HepG2 (cell line): ENCODE measurements around the gene CBL. TPM values are rescaled to one million over a fixed set of nuclear protein-coding genes. Genes with fewer than 3 reads are reported as not detected.

Experiments
- ATF1 ChIP-seq: IDR thresholded peaks from 2 replicates; pipeline ENCODE4 v1.6.1; 2016; ENCODE audit warnings: mild to moderate bottlenecking, control low read depth
- BRD4 ChIP-seq: sonication (generic); formaldehyde crosslinking; IDR thresholded peaks from 2 replicates; pipeline ENCODE4 v1.4.0; 2020; ENCODE audit warnings: missing genetic modification reagents
- FOXC1 ChIP-seq: sonication (generic); formaldehyde crosslinking; IDR thresholded peaks from 2 replicates; pipeline ENCODE4 v1.8.0; 2022; ENCODE audit warnings: mild to moderate bottlenecking, missing genetic modification reagents, borderline replicate concordance
- GMEB1 ChIP-seq: sonication (generic); formaldehyde crosslinking; IDR thresholded peaks from 2 replicates; pipeline ENCODE4 v1.5.1; 2020; ENCODE audit warnings: missing genetic modification reagents, mild to moderate bottlenecking, borderline replicate concordance
- KLF6 ChIP-seq: IDR thresholded peaks from 2 replicates; pipeline ENCODE4 v1.8.0; 2016; ENCODE audit warnings: missing biosample characterization, missing genetic modification reagents
- MAX ChIP-seq: IDR thresholded peaks from 2 replicates; pipeline ENCODE4 v1.6.1; 2012; ENCODE audit warnings: inconsistent platforms
- MEF2D ChIP-seq: sonication (generic); formaldehyde crosslinking; IDR thresholded peaks from 2 replicates; pipeline ENCODE4 v1.5.1; 2020; ENCODE audit warnings: mild to moderate bottlenecking, missing genetic modification reagents
- MZF1 ChIP-seq: sonication (generic); formaldehyde crosslinking; IDR thresholded peaks from 2 replicates; pipeline ENCODE4 v1.8.1; 2023; ENCODE audit warnings: mild to moderate bottlenecking, missing genetic modification reagents, borderline replicate concordance
- NCOR1 ChIP-seq: fragments of 200-600 bp; sonication (generic); IDR thresholded peaks from 2 replicates; pipeline ENCODE4 v1.7.0; 2017; ENCODE audit warnings: antibody characterized with exemption, low read length, borderline replicate concordance
- NFIC ChIP-seq: IDR thresholded peaks from 2 replicates; pipeline ENCODE4 v1.6.1; 2012; ENCODE audit warnings: mild to moderate bottlenecking, low read length, inconsistent platforms
- NKX3-1 ChIP-seq: sonication (generic); formaldehyde crosslinking; IDR thresholded peaks from 2 replicates; pipeline ENCODE4 v1.5.0; 2020; ENCODE audit warnings: missing genetic modification reagents
- SALL2 ChIP-seq: sonication (generic); formaldehyde crosslinking; IDR thresholded peaks from 2 replicates; pipeline ENCODE4 v1.8.1; 2023; ENCODE audit warnings: mild to moderate bottlenecking, missing genetic modification reagents, inconsistent platforms
- ZBTB7A ChIP-seq: sonication (generic); formaldehyde crosslinking; IDR thresholded peaks from 2 replicates; pipeline ENCODE4 v1.8.0; 2022; ENCODE audit warnings: mild to moderate bottlenecking, missing genetic modification reagents
- ZNF101 ChIP-seq: sonication (generic); formaldehyde crosslinking; IDR thresholded peaks from 2 replicates; pipeline ENCODE4 v1.4.0; 2020; ENCODE audit warnings: mild to moderate bottlenecking, low read depth, missing genetic modification reagents, borderline replicate concordance
- ZNF121 ChIP-seq: sonication (generic); formaldehyde crosslinking; IDR thresholded peaks from 2 replicates; pipeline ENCODE4 v1.5.0; 2020; ENCODE audit warnings: mild to moderate bottlenecking, missing genetic modification reagents
- ZNF552 ChIP-seq: sonication (generic); formaldehyde crosslinking; IDR thresholded peaks from 2 replicates; pipeline ENCODE4 v1.9.0; 2022; ENCODE audit warnings: missing genetic modification reagents, mild to moderate bottlenecking, borderline replicate concordance
- ZNF598 ChIP-seq: sonication (generic); formaldehyde crosslinking; IDR thresholded peaks from 2 replicates; pipeline ENCODE4 v1.5.1; 2020; ENCODE audit warnings: mild to moderate bottlenecking, missing genetic modification reagents, borderline replicate concordance
- ZNF790 ChIP-seq: sonication (generic); formaldehyde crosslinking; IDR thresholded peaks from 2 replicates; pipeline ENCODE4 v1.8.0; 2022; ENCODE audit warnings: missing genetic modification reagents, mild to moderate bottlenecking, borderline replicate concordance
- ZNF891 ChIP-seq: sonication (generic); formaldehyde crosslinking; IDR thresholded peaks from 2 replicates; pipeline ENCODE4 v1.5.0; 2020; ENCODE audit warnings: mild to moderate bottlenecking, missing genetic modification reagents
- polyA plus RNA-seq, 8 experiments: library from polyadenylated mRNA; depleted of rRNA in 3 of 8; stranded (reverse) in 7 of 8; unstranded in 1 of 8; fragments of >200 nt; fragmentation: Illumina TruSeq in 4 of 8; extraction: Trizol in 4 of 8; gene quantifications; 2 replicates each; pipeline versions ENCODE4 v1.2.1 to v1.2.3, GENCODE V29; 2011 to 2016; ENCODE audit warnings: low read depth in 4 of 8, missing spikeins in 1 of 8, mixed read lengths in 1 of 8; ENCODE audit not compliant: insufficient read depth in 1 of 8
- total RNA-seq, 5 experiments: library from RNA; depleted of rRNA; stranded (reverse); fragments of >200 nt; fragmentation: Illumina TruSeq; extraction: Trizol; gene quantifications; 2 replicates each; pipeline ENCODE4 v1.2.3, GENCODE V29; 2016; ENCODE audit warnings: low read depth in 1 of 5
- TF ChIP-seq, protein P1 (sequence below): sonication (generic); formaldehyde crosslinking; IDR thresholded peaks from 2 replicates; pipeline ENCODE4 v1.9.0; 2022; ENCODE audit warnings: missing genetic modification reagents, mild to moderate bottlenecking, borderline replicate concordance
- TF ChIP-seq, protein P2 (sequence below): sonication (generic); formaldehyde crosslinking; IDR thresholded peaks from 2 replicates; pipeline ENCODE4 v1.5.1; 2020; ENCODE audit warnings: missing genetic modification reagents, mild to moderate bottlenecking, borderline replicate concordance

Gene CBL
- total and polyA plus RNA-seq, 2 of the 13 experiments (the other 11 are each of a cell fraction or from before 2014, with no cell fraction given) = 6.6 to 7.4 TPM

DNA sequence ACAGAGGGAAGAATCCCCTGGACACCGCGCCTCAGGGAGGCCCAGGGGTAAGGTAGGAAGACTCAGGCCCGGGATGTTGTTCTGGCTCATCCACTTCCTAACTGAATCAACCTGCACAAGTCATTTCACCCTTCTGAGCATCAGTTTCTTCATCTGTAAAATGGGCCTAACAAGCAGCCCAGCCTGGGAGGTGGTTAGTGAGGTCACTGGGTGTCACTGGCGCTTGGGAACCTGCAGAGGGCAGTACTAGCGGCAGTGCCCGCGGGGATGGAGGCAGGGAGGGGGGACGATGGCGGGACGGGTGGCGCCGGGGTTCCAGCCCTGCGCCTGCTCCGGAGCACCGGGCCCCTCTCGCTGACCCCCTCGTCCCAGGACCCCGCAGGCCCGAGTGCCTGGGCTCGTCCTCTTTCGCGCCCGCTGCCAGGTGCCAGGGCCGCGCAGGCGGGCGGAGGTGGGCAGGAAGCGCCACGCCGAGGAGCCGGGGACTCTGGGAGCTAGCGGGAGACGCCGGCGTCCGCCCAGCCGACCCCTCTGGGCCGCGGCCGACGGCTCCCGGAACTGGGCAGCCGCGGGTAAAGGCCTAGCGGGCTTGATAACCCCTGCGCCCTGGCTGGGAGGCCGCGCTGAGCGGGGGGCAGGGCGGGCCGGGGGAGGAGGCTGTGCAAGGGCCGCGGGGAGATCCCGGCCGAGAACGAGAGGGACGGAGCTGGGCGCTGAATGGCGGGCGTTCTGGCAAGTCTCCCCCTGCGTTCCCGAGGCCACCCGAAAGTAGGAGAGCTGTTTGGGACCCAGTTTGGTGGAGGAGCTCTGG lies 37.5 kb upstream of the CBL start, which contains the start of gene NLRX1 (continued):
- TF ChIP-seq, protein P1, sequence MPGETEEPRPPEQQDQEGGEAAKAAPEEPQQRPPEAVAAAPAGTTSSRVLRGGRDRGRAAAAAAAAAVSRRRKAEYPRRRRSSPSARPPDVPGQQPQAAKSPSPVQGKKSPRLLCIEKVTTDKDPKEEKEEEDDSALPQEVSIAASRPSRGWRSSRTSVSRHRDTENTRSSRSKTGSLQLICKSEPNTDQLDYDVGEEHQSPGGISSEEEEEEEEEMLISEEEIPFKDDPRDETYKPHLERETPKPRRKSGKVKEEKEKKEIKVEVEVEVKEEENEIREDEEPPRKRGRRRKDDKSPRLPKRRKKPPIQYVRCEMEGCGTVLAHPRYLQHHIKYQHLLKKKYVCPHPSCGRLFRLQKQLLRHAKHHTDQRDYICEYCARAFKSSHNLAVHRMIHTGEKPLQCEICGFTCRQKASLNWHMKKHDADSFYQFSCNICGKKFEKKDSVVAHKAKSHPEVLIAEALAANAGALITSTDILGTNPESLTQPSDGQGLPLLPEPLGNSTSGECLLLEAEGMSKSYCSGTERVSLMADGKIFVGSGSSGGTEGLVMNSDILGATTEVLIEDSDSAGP (CRISPR knock-in tag) = peak; percentile 74
- TF ChIP-seq ZNF891 (no peak), ZNF790 (no peak), NCOR1 (no peak), ZNF598 (CRISPR knock-in tag) (no peak), ATF1 (CRISPR knock-in tag) (no peak), KLF6 (peak; percentile 64; the same call in 1 of the 2 replicates), SALL2 (CRISPR knock-in tag) (peak; percentile 76; the same call in 1 of the 2 replicates), BRD4 (CRISPR knock-in tag) (peak; percentile 78), NKX3-1 (CRISPR knock-in tag) (peak; percentile 83), MAX (no peak; the same call in none of the 2 replicates), FOXC1 (CRISPR knock-in tag) (peak; percentile 42; the same call in 1 of the 2 replicates), GMEB1 (peak; percentile 53; the same call in 1 of the 2 replicates), MEF2D (CRISPR knock-in tag) (no peak), NFIC (no peak), ZNF121 (CRISPR knock-in tag) (peak; percentile 52; the same call in 1 of the 2 replicates), ZNF101 (CRISPR knock-in tag) (no peak), ZNF552 (CRISPR knock-in tag) (peak; percentile 23; the same call in 1 of the 2 replicates), MZF1 (no peak), ZBTB7A (CRISPR knock-in tag) (0 out of 2 replicates have a peak, but pooled peaks have one; percentile 14)
- TF ChIP-seq, protein P2, sequence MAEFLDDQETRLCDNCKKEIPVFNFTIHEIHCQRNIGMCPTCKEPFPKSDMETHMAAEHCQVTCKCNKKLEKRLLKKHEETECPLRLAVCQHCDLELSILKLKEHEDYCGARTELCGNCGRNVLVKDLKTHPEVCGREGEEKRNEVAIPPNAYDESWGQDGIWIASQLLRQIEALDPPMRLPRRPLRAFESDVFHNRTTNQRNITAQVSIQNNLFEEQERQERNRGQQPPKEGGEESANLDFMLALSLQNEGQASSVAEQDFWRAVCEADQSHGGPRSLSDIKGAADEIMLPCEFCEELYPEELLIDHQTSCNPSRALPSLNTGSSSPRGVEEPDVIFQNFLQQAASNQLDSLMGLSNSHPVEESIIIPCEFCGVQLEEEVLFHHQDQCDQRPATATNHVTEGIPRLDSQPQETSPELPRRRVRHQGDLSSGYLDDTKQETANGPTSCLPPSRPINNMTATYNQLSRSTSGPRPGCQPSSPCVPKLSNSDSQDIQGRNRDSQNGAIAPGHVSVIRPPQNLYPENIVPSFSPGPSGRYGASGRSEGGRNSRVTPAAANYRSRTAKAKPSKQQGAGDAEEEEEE (CRISPR knock-in tag) = no peak
